Measurements from ENCODE around the gene KCNQ1.

The KCNQ1 gene

DNA sequence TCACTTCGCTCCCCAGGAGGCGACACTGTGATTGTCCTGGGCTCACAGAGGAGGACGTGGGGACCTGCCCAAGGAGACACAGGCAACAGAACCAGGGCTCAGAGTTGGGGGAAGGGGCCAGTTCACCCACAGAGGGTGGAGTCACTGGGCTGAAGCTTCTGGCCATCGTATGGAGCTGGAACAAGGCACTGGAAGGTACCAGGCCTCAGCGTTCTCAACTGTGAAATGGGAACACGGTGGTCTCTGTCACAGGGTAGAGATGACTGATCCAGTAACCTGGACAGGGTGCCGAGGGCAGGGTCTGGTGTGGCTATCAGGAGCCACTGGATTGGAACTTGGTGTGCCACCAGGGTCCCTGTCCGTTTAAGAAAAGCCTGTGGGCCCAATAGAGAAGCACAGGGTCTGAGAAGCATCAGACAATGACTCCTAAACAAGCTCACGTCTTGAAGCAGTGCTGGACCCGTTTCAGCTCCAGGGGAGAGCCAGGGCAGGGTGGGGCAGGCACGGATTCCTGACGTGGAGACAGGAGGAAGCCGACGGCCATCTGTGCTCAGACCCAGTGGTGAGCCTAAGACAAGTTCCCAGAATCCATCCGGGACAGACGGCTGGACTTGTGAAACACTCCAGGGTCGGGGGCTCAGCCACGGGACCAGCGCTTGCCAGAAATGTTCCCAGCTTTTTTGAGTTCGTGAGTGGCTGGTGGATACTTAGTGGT lies 280.0 kb downstream of the KCNQ1 start:
- Histone ChIP-seq H3K4me3 (ENCODE audit: low read depth in 1 of 2, low read length in 2 of 2) (no peak overlapping the region), H3K27me3 (ENCODE audit: insufficient read depth, low read length, poor library complexity) (peaks cover 14% of the 10 kb centered on the region), H3K27ac (ENCODE audit: low read length) (no peak overlapping the region), H3K79me2 (ENCODE audit: insufficient read depth, low read length) (no peaks in the 10 kb centered on the region), H3K9me3 (ENCODE audit: insufficient read depth, low read length, severe bottlenecking) (no peaks in the 10 kb centered on the region), H3K4me2 (ENCODE audit: insufficient read depth, low read length) (no peak overlapping the region), H3K36me3 (ENCODE audit: insufficient read depth, low read length) (no peaks in the 10 kb centered on the region), H3K4me1 (ENCODE audit: insufficient read depth, low read length) (no peaks in the 10 kb centered on the region), H3K9ac (ENCODE audit: low read depth, low read length) (no peak overlapping the region), H4K20me1 (ENCODE audit: insufficient read depth, low read length) (peaks cover 6% of the 10 kb centered on the region; the same call in 1 of the 2 replicates), H2AFZ (ENCODE audit: low read depth, low read length) (no peak overlapping the region)
- TF ChIP-seq EZH2 (IDR thresholded peaks at IDR 0.05; ENCODE audit: borderline replicate concordance, low read depth, low read length, severe bottlenecking), result no peak
- TF ChIP-seq, protein P1, sequence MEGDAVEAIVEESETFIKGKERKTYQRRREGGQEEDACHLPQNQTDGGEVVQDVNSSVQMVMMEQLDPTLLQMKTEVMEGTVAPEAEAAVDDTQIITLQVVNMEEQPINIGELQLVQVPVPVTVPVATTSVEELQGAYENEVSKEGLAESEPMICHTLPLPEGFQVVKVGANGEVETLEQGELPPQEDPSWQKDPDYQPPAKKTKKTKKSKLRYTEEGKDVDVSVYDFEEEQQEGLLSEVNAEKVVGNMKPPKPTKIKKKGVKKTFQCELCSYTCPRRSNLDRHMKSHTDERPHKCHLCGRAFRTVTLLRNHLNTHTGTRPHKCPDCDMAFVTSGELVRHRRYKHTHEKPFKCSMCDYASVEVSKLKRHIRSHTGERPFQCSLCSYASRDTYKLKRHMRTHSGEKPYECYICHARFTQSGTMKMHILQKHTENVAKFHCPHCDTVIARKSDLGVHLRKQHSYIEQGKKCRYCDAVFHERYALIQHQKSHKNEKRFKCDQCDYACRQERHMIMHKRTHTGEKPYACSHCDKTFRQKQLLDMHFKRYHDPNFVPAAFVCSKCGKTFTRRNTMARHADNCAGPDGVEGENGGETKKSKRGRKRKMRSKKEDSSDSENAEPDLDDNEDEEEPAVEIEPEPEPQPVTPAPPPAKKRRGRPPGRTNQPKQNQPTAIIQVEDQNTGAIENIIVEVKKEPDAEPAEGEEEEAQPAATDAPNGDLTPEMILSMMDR (IDR thresholded peaks at IDR 0.05; ENCODE audit: borderline replicate concordance, extremely low read depth, low read length, poor library complexity, severe bottlenecking), result no peak
- DNase-seq (no peak), ATAC-seq (ENCODE audit: insufficient read depth, low read depth) (no peak)

GRCh38 chr11:2725368-2726300 lies 280.8 kb downstream of the KCNQ1 start:
- Histone ChIP-seq H3K4me2 (ENCODE audit: insufficient read depth, low read length) (no peak overlapping the region), H3K4me3 (ENCODE audit: low read depth in 1 of 2, low read length in 2 of 2) (no peak overlapping the region), H3K9me3 (ENCODE audit: insufficient read depth, low read length, severe bottlenecking) (no peaks in the 10 kb centered on the region), H3K27ac (ENCODE audit: low read length) (no peak overlapping the region), H3K79me2 (ENCODE audit: insufficient read depth, low read length) (no peaks in the 10 kb centered on the region), H3K9ac (ENCODE audit: low read depth, low read length) (no peak overlapping the region), H3K27me3 (ENCODE audit: insufficient read depth, low read length, poor library complexity) (peaks cover 13% of the 10 kb centered on the region), H2AFZ (ENCODE audit: low read depth, low read length) (no peak overlapping the region), H4K20me1 (ENCODE audit: insufficient read depth, low read length) (peaks cover 6% of the 10 kb centered on the region; the same call in 1 of the 2 replicates), H3K36me3 (ENCODE audit: insufficient read depth, low read length) (no peaks in the 10 kb centered on the region), H3K4me1 (ENCODE audit: insufficient read depth, low read length) (no peaks in the 10 kb centered on the region)
- DNase-seq, result no peak
- ATAC-seq (ENCODE audit: insufficient read depth, low read depth), result no peak
- TF ChIP-seq, protein P1 (IDR thresholded peaks at IDR 0.05; ENCODE audit: borderline replicate concordance, extremely low read depth, low read length, poor library complexity, severe bottlenecking), result no peak
- TF ChIP-seq EZH2 (IDR thresholded peaks at IDR 0.05; ENCODE audit: borderline replicate concordance, low read depth, low read length, severe bottlenecking), result no peak

- peaks cover 11% of the 10 kb centered on the region for H3K27me3 ChIP-seq (ENCODE audit: insufficient read depth, low read length, poor library complexity)
- no peak for TF ChIP-seq EZH2 (IDR thresholded peaks at IDR 0.05; ENCODE audit: borderline replicate concordance, low read depth, low read length, severe bottlenecking)
- TF ChIP-seq, protein P1 (IDR thresholded peaks at IDR 0.05; ENCODE audit: borderline replicate concordance, extremely low read depth, low read length, poor library complexity, severe bottlenecking), result no peak
- H3K4me1 ChIP-seq (ENCODE audit: insufficient read depth, low read length), result no peaks in the 10 kb centered on the region
- ATAC-seq (ENCODE audit: insufficient read depth, low read depth) (no peak), DNase-seq (no peak)
- H2AFZ ChIP-seq (ENCODE audit: low read depth, low read length), result no peak overlapping the region
- H4K20me1 ChIP-seq (ENCODE audit: insufficient read depth, low read length), result peaks cover 6% of the 10 kb centered on the region; the same call in 1 of the 2 replicates
- no peak overlapping the region for H3K4me2 ChIP-seq (ENCODE audit: insufficient read depth, low read length)
- no peak overlapping the region for H3K9ac ChIP-seq (ENCODE audit: low read depth, low read length)
- no peaks in the 10 kb centered on the region for H3K36me3 ChIP-seq (ENCODE audit: insufficient read depth, low read length)
- no peaks in the 10 kb centered on the region for H3K79me2 ChIP-seq (ENCODE audit: insufficient read depth, low read length)
- no peaks in the 10 kb centered on the region for H3K9me3 ChIP-seq (ENCODE audit: insufficient read depth, low read length, severe bottlenecking)
- H3K4me3 ChIP-seq (ENCODE audit: low read depth in 1 of 2, low read length in 2 of 2), result no peak overlapping the region
- H3K27ac ChIP-seq (ENCODE audit: low read length), result no peak overlapping the region
These were observed 282.2 kb downstream of the KCNQ1 start for GRCh38 chr11:2726964-2727363.
